HFFc6 (cell line): ENCODE measurements around the gene ECE1. TPM values are rescaled to one million over a fixed set of nuclear protein-coding genes. Genes with fewer than 3 reads are reported as not detected.

Source experiments
- DNase-seq: peaks from one replicate; pipeline ENCODE4 v3.0.0-alpha.2; 2018
- H3K27ac Mint-ChIP-seq: 2 replicates; pipeline ENCODE4 v1.8.0; 2020; ENCODE audit warnings: mild to moderate bottlenecking, mixed read lengths
- H3K27me3 Mint-ChIP-seq: 2 replicates; pipeline ENCODE4 v1.8.0; 2021; ENCODE audit warnings: mild to moderate bottlenecking, moderate library complexity, mixed read lengths; ENCODE audit not compliant: insufficient read depth
- H3K36me3 Mint-ChIP-seq: 2 replicates; pipeline ENCODE4 v1.8.0; 2021; ENCODE audit warnings: low read depth, mixed read lengths
- H3K4me1 Mint-ChIP-seq: 2 replicates; pipeline ENCODE4 v1.8.0; 2020; ENCODE audit warnings: low read depth, mixed read lengths
- H3K4me3 Mint-ChIP-seq: 2 replicates; pipeline ENCODE4 v1.8.0; 2020; ENCODE audit warnings: mild to moderate bottlenecking, moderate library complexity, mixed read lengths
- H3K9me3 Mint-ChIP-seq: 2 replicates; pipeline ENCODE4 v1.8.0; 2020; ENCODE audit warnings: mild to moderate bottlenecking, mixed read lengths
- total RNA-seq, 6 experiments: library from RNA; stranded (reverse); fragmentation: NEBNext Ultra II Directional; extraction: Animal tissue kit (Norgen Biotek cat#: 25700); gene quantifications; 2 replicates in 1 of 6; 3 replicates in 5 of 6; pipeline ENCODE4 v1.2.3, GENCODE V29; 2021
- TF ChIP-seq, protein P1 (sequence below): fragments of 200-600 bp; sonication (generic); IDR thresholded peaks from 2 replicates; pipeline ENCODE4 v1.5.0; 2021; ENCODE audit warnings: antibody characterized with exemption, mild to moderate bottlenecking

The ECE1 gene
- total RNA-seq, 6 experiments from 2014 or later = 116 to 134 (median 124) TPM

DNA sequence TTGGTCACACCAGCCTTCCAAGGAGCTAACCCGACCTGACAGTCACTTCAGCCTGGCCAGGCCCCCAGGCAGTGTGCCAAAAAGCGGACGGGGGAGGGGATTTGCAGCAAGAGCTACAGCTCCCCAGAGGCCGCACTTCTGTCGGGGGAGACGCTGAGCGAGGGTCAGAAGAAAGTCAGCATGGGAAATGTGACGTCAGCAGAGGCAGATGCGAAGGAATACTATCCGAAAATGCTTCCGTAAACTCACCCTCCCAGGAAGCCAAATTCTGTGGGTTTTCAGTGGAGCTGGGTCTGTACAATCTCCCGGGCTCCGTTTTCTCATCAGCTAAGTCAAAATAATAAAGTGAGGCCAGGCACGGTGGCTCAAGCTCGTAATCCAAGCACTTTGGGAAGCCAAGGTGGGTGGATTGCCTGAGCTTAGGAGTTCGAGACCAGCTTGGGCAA lies 28.5 kb upstream of the ECE1 start:
- no peak for DNase-seq
- H3K36me3 Mint-ChIP-seq = no peaks in the 10 kb centered on the region
- TF ChIP-seq, protein P1, sequence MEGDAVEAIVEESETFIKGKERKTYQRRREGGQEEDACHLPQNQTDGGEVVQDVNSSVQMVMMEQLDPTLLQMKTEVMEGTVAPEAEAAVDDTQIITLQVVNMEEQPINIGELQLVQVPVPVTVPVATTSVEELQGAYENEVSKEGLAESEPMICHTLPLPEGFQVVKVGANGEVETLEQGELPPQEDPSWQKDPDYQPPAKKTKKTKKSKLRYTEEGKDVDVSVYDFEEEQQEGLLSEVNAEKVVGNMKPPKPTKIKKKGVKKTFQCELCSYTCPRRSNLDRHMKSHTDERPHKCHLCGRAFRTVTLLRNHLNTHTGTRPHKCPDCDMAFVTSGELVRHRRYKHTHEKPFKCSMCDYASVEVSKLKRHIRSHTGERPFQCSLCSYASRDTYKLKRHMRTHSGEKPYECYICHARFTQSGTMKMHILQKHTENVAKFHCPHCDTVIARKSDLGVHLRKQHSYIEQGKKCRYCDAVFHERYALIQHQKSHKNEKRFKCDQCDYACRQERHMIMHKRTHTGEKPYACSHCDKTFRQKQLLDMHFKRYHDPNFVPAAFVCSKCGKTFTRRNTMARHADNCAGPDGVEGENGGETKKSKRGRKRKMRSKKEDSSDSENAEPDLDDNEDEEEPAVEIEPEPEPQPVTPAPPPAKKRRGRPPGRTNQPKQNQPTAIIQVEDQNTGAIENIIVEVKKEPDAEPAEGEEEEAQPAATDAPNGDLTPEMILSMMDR = no peak
- no peaks in the 10 kb centered on the region; the same call in 1 of the 2 replicates for H3K27me3 Mint-ChIP-seq
- peak overlapping the region; percentile 97 for H3K27ac Mint-ChIP-seq
- H3K4me1 Mint-ChIP-seq = peaks cover 83% of the 10 kb centered on the region
- no peaks in the 10 kb centered on the region for H3K9me3 Mint-ChIP-seq
- H3K4me3 Mint-ChIP-seq = 0 out of 2 replicates have a peak overlapping the region, but pooled peaks have one; percentile 34

DNA sequence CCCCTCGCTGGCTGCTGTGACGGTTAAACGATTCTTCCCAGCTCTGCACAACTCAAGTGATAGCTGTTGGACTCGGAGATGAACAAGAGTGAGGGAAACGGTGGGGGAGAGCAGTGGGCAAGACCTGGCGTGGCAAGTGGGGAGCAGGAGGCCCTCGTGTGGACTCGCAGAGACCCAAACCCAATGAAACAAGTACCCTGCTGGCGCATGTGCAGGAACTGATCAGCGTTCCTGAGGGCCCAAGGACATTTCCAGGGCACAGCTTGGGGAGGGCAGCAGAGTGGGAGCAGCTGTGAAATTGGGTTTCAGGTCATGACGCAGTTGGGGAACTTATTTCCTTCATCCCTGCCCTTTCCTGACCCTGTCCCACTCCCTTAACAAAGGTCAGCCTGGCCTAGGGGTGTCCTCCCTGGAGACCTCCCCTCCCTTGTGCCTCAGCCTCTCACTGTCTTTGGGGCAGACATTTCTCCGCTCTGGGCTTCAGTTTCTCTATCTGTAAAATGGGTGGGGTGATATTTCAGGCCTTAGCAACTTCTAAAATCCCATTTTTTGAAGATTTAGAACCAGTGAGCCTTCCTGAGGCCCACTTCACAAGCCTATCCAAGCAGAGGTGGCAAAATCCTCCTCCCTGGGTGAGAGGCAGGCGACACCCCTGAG lies 27.9 kb upstream of the ECE1 start:
- Mint-ChIP-seq H3K27ac (peak overlapping the region; percentile 97), H3K9me3 (no peaks in the 10 kb centered on the region), H3K27me3 (no peaks in the 10 kb centered on the region; the same call in 1 of the 2 replicates), H3K4me1 (peaks cover 83% of the 10 kb centered on the region), H3K4me3 (peak overlapping the region; percentile 34), H3K36me3 (no peaks in the 10 kb centered on the region)
- TF ChIP-seq, protein P1 = no peak
- no peak for DNase-seq

DNA sequence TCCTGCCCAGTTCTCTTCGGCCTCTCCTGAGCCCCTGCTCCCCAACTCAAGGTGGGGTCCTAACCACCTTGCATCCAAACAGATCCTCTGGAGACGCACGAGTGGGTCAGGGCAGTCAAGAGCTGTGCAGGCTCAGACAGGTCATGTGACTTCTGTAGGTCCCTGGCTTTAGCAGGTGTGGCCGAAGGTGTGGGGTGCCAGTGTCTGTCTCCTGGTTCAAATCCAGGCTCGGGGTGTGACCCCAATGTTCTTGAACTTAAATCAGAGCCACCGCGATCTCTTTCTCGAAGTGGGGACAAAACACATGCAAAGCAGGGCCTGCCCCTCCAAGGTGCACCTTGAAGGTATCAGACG lies 27.4 kb upstream of the ECE1 start:
- Mint-ChIP-seq H3K4me3 (peak overlapping the region; percentile 69), H3K27me3 (no peaks in the 10 kb centered on the region; the same call in 1 of the 2 replicates), H3K27ac (peak overlapping the region; percentile 97), H3K36me3 (no peaks in the 10 kb centered on the region), H3K4me1 (peaks cover 83% of the 10 kb centered on the region), H3K9me3 (no peaks in the 10 kb centered on the region)
- TF ChIP-seq, protein P1 = no peak
- DNase-seq = no peak

DNA sequence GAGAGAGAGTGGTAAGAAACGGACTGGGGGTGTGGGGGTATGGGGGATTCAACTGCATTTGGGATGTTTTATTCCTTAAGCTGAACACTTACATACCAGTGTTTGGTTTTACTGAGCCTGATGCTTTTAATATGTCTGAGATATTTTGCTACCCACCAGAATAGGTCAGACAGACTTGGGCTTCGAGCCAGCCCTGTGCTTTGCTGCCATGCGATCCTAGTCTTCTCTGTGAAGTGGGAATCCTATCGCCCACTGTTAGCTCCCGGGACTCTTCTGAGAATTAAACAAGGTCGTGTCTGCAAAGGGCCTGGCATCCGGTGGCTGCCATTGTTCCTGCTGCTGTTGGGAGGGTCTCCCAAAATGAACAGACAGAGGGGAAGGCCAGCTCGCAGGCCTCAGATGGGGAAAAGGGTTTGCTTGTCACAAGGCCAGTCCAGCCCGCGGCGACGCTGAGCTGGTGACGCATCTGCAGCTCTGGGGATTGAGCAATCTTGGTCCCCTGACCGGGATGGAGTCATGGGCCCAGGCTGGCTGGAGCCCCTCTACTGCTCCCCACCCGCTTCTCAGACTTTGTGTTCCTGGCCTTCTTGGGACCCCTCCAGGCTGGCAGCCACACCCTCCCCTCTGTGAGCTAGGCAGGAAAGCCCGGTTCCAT lies 26.9 kb upstream of the ECE1 start:
- TF ChIP-seq, protein P1 = no peak
- H3K4me3 Mint-ChIP-seq = peak overlapping the region; percentile 69
- peak; percentile 87 for DNase-seq
- H3K9me3 Mint-ChIP-seq = no peaks in the 10 kb centered on the region
- peak overlapping the region; percentile 97 for H3K27ac Mint-ChIP-seq
- H3K36me3 Mint-ChIP-seq = no peaks in the 10 kb centered on the region
- H3K27me3 Mint-ChIP-seq = no peaks in the 10 kb centered on the region; the same call in 1 of the 2 replicates
- H3K4me1 Mint-ChIP-seq = peaks cover 80% of the 10 kb centered on the region

DNA sequence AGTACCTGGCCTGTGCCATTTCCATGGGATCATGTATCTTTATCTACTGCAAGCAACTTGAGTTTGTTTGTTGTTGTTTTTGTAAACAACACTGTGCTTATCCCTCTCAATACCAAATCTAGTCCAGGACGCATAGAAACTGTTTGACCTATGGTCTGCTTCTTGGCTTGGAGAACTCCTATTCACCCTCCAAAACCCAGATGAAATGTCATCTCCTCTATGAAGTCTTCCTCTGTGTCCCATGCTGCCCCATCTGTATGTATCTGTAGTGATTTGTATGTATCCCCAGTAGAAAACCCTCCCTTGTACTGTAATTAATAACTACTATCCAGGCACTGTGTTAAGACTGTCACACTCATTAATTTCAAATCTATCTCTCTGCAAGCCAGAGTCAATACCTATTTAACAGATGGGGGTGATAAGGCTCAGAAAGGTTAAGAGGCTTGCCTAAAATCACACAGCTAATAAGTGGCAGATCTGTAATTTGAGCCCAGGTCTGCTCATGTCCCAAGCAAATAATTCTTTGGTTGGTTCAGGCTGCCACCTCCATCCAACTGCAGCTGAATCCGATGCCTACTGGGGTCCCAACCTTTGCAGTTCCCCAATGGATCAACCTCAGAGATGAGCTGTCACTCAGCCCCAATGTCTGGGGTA lies 24.6 kb upstream of the ECE1 start:
- H3K36me3 Mint-ChIP-seq = peaks cover 9% of the 10 kb centered on the region; the same call in 1 of the 2 replicates
- DNase-seq = no peak
- H3K27me3 Mint-ChIP-seq = no peaks in the 10 kb centered on the region
- peaks cover 75% of the 10 kb centered on the region for H3K4me1 Mint-ChIP-seq
- H3K27ac Mint-ChIP-seq = peak overlapping the region; percentile 91
- peak overlapping the region; percentile 44 for H3K4me3 Mint-ChIP-seq
- TF ChIP-seq, protein P1 = no peak
- no peaks in the 10 kb centered on the region for H3K9me3 Mint-ChIP-seq
